GM19351 (cell line): ENCODE data around the gene RNLS.

ENCODE experiments used
- ATAC-seq: cut with Tn5 transposase; IDR thresholded peaks from one replicate; pipeline ENCODE4 v1.9.1; 2021; ENCODE audit warnings: mild to moderate bottlenecking, moderate library complexity; ENCODE audit not compliant: unreplicated experiment

Gene RNLS

DNA sequence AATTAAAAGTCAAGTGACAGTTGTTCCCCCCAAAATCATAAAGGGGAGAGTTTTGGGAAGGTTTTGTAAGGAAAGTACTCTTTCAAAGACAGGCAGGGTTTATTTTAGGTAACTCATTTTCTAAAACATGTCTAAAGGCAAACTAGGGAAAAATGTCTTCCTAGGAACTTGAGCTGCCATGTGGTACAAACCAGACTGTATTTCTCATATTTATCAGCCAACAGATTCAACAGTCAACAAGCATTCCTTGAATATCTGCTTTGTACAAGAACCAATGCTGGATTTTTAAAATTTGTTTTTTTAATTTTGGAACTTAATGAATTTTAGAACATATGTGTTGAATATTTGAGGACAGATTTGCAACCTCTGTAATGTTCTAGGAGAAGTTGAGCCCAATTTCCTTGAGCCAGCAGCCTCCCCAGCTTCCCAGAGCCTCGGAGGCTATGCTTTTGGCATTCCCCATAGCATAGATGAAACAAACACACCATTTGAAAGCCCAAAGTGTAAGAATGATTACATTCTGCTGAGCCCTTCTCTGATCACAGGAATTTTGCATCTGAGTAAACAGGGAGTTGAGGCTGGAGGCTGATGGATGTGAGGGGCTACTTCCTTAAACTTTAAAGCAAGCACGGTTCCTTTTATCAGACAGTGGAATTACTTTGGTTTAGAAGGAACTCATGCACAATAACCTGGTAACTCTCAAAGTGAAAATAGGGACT lies 345.1 kb downstream of the RNLS start:
- no peak for ATAC-seq

DNA sequence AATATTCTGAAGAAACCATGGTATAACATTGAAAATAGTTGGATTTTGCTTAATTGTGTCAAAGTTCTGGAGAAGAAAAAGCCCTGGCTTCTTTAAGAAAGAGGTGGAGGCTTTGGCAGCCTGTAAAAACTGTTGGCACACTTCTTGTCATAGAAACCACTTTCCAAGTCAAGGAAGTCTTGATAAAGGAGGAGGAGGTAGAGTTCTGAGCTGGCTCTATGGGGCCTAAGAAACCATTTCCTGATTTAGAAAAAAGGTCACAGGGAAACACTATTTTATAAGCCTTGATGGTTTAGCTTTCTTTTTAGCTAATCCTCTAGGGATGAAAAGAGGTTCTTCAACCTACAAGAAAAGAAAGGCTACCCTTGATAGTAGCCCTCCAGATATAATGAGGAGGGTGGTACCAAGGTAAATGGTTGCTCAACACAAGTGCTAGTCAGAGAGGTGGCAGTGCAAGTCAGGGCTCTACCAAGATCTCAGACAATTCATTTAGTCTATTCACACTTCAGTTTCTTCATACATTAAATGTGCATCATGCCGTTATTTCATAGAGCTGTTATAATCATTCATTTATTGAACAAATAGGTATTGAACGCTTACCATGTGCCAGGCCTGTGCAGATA lies 346.9 kb downstream of the RNLS start:
- ATAC-seq, result no peak

DNA sequence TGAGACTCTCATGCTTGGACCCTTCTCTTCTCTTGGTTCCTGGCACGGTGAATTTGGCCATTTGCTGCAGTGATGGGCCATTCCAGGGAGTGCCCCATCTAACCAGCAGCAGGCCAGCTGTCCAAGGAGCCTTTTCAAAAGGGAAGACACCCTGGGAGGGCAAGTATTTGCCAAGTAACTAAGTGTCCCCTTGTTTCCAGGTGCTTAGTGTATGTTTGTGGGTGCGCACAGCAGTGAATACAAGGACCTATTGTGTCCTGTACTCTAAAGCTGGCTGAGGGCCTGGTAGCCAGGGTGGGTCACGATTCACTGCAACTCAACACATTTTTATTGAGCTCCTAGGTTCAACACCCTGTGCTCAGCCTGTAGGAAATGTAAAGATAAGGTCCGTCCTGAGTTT lies 348.8 kb downstream of the RNLS start:
- no peak for ATAC-seq

DNA sequence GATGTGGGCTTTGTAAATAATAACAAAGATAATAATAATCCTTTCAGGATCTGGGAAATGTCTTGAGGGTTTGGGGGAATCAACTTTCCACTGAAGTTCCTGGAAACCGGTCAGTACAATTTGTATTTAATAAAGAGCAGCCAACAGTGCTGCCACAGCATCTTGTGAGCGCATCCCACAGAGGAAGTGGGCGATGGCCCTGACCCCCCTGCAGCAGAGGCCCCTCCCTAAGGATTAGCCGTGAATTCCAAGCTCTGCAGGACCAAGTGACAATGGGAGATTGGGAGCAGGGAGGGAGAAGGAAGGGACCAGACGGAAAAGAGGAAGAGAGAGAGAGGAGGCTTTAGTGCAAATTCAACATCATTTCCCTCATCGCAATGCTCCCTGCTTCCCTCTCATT lies 349.2 kb downstream of the RNLS start:
- ATAC-seq, result no peak

DNA sequence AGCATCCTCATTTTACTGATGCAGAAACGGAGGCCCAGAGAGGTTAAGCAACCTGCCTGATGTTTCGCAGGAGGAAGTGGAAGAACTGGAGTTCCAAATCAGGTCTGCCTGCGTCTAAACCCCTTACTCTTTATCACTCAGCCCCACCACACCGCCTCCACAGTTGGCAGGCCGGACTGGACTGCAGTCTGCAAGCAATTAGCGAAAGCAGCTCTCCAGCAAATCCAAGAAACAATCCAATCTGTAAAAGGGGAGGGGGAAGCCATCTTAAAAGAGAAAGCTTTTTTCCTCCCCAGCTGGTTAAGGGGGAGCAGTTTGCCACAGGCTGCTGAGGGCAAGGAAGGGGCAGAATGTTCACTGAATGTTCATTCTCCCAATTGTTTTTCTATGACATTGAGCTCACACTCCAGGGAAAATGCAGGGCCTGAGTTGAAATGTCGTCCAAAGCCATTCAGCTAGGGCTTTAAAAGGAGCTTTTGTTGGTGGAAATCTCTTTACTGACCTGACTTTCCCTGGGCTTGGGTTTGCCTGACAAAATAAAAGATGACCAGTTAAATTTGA lies 350.1 kb downstream of the RNLS start:
- ATAC-seq, result no peak

DNA sequence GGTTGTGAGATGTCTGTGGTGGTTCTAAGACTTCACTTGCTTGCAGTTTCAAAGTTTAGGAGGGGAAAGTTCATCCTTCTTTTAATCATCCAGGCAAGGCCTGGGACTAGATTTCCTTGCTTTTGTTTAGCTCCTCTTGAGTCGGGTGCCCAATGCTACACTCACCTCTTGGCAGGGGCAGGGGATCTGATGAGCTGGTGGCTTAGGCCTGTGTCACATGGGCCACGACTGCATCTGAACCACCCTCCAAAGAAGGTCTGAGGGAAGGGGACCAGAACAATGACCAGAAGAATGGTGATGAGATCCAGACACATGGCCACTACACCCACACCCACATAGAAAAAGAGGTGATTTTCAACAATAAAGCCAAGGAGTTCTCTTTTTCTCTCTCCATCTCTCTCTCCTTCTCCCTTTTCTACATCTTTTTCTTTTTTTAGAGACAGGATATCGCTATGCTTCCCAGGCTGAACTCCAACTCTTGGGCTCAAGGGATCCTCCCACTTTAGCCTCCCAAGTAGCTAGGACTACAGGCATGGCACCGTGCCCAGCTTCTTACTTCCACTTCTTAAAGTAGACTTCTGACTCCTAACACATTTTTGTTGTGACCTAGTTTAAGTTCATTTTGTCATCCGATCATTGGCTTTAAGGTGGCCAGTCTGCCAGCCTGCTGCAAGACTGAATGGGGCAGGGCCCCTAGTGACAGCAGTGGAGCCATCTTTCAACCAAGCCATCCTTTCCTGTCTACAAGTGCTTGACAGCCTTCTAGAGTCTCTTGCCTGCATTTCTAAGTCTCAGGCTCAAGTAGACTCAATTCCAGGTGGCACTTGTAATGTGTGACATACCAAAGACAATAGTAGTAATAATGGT lies 350.9 kb downstream of the RNLS start:
- ATAC-seq, result no peak

GRCh38 chr10:88230251-88230650 lies 352.9 kb downstream of the RNLS start:
- no peak for ATAC-seq

- no peak for ATAC-seq
Measured at GRCh38 chr10:88228130-88228529, 355.0 kb downstream of the RNLS start.

GRCh38 chr10:88227342-88228018 lies 355.6 kb downstream of the RNLS start:
- ATAC-seq, result no peak

DNA sequence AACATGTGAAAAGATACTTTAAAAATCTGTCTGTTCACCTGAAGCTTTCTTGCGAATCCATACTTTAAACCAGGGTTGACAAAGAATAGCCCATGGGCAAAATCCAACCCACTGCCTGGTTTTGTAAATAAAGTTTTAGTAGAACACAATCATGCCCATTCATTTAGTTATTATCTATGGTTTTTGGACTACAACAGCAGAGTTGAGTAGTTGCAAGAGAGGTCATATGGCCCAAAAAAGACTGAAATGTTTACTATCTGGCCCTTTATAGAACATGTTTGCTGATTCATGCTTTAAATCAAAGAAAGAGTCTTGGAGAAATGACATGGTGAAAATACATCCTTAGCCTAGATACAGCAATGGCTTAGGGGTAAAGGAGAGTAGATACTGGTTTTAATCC lies 356.2 kb downstream of the RNLS start:
- no peak for ATAC-seq

DNA sequence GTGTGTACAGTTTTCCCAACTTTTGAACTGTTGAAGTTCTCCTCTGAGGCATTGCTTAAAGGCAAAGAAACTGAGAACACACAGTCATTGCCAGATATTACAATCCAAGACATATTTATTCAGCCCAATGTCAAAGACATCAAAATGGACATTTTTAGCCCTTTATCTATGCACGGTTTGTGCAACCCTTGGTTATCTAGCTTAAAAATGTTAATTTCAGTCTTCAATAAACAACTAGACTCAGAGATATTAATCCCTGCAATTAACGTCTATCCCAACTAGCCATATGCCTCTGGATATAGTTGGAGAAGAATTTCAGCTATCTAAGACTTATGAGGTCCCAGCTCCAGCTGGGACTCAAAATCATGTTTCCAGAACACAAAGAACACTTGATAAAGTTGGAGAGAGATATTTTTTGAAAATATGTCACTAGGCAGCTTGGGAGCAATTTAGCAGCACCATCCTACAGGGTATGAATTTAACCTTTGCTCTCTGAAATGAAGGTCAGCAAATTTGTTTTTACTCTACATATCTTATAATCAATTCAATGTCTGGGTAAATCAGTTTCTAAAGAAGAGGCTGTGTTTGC lies 357.0 kb downstream of the RNLS start:
- ATAC-seq, result no peak
